Uterus (tissue), 2 donors: ENCODE results near the gene DNAH6.

ENCODE experiments used
- CTCF ChIP-seq, 4 experiments: fragments of 200-600 bp in 2 of 4; fragments of 450-650 bp in 2 of 4; sonication (generic) in 2 of 4; IDR thresholded peaks; one replicate each; pipeline ENCODE4 v1.5.1; 2016 to 2019; ENCODE audit warnings: antibody characterized with exemption in 4 of 4, mild to moderate bottlenecking in 2 of 4, moderate library complexity in 1 of 4
- POLR2A ChIP-seq, 2 donors: fragments of 450-650 bp; IDR thresholded peaks; one replicate each; pipeline ENCODE4 v1.6.1; 2016; ENCODE audit warnings: antibody characterized with exemption in 2 of 2, mild to moderate bottlenecking in 1 of 2, moderate library complexity in 1 of 2

GRCh38 chr2:84799772-84800171 lies 283.5 kb downstream of the DNAH6 start:
- TF ChIP-seq CTCF (IDR thresholded peaks at IDR 0.05): no peak
- no peak for TF ChIP-seq POLR2A (IDR thresholded peaks at IDR 0.05)
